ENCODE results near the gene MMP19.

GRCh38 chr12:55839345-55840140 is 3.2 kb downstream of the MMP19 start:
- TF ChIP-seq POLR2A (IDR thresholded peaks at IDR 0.05; ENCODE audit: low read depth, low read length): no peak
- TF ChIP-seq TAF1 (IDR thresholded peaks at IDR 0.05; ENCODE audit: borderline replicate concordance, low read depth, low read length): no peak
- TF ChIP-seq POLR2AphosphoS5 (IDR thresholded peaks at IDR 0.05; ENCODE audit: low read depth, low read length): no peak

Data from GM12892 (cell line).